ENCODE results near the gene PLK5.
"Not testable (repeated sequence)": the region's sequence is repeated elsewhere in the genome, so short reads cannot be mapped to it uniquely, and the experiment has no call there.

PLK5 gene

DNA sequence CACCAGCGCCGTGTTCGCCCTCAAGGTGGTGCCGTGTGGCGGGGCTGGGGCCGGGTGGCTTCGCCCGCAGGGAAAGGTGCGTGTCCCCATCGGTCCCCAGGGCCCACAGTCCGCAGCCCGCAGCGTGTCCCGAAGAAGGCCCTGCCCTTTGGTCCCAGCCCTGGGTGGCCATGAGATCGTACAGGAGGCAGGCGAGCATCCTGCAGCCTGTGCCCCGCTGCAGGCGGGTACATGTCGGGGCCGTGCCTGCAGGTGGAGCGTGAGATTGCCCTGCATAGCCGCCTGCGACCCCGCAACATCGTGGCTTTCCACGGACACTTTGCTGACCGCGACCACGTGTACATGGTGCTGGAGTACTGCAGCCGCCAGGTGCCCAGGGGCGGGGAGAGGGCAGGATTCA is 1.5 kb downstream of the PLK5 start:
- no peak for DNase-seq

DNA sequence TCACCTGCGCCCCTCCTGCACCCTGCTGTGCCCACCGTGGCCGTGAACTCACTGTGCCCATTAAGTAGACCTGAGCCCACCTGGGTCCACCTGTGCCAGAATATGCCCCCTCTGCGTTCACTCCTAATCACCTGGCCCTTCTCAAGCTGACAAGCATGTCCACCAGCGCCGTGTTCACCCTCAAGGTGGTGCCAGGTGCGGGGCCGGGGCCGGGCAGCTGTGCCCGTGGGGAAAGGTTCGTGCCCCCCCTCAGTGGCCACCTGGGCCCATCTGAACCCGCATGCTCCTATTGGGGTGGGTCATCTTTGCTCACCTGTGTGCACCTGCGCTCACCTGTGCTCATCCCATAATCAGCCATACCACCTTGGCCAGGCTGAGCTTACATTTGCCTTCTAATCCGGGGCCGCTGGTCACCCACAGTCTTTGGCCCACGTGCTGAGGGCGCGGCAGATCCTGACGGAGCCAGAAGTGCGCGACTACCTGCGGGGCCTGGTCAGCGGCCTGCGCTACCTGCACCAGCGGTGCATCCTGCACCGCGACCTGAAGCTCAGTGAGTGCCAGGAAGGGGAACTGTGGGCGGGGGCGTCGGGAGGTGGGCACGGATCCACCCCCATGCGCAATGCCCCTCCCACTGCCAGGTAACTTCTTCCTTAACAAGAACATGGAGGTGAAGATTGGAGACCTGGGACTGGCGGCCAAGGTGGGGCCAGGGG is 2.3 kb downstream of the PLK5 start:
- no peak for DNase-seq

DNA sequence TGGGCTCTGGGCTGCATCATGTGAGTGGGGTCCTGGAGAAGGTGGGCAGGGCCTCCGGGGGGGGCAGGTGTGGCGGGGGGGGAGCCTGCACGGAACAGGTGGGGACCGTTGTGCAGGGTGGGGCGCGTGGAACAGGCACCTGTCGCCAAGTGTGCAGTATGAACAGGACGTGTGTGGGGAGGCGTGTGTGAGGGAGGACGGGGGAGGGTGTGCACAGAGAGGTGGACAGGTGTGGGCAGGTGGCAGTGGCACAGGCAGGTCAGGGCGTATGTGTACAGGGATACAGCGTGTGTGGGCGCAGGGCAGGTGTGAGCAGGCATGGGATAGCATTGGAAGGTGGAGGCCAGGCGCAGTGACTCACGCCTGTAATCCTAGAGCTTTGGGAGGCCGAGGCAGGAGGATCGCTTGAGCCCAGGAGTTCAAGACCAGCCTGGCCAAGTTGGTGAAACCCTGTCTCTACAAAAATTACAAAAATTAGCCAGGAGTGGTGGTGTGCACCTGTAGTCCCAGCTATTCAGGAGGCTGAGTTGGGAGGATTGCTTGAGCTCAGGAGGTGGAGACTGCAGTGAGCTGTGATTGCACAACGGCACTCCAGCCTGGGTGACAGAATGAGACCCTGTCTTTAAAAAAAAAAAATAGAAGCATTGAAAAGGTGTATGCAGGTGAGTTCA is 3.2 kb downstream of the PLK5 start:
- no peak for DNase-seq

DNA sequence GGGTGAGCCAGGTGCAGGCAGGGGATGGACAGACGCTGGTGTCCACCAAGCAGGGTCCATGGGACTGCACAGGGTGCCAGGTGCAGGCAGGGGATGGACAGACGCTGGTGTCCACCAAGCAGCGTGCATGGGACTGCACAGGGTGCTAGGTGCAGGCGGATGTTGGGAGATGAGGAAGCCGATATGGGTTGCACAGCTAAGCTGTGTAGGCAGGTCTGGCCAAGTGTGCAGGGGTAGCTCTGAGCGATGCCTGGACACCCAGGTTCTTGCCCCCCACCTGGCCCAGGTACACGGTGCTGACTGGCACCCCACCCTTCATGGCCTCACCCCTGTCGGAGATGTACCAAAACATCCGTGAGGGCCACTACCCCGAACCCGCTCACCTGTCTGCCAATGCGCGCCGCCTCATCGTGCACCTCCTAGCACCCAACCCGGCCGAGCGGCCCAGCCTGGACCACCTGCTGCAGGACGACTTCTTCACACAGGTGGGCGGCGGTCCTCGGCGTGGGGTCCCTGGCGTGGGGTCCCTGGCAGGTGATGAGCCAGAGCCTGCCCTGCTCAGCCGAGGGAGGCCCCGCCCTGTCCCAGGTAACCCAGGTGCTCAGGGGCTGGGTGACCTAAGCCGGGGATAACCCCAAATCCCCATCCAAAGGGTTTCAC is 3.9 kb downstream of the PLK5 start:
- no peak for DNase-seq

DNA sequence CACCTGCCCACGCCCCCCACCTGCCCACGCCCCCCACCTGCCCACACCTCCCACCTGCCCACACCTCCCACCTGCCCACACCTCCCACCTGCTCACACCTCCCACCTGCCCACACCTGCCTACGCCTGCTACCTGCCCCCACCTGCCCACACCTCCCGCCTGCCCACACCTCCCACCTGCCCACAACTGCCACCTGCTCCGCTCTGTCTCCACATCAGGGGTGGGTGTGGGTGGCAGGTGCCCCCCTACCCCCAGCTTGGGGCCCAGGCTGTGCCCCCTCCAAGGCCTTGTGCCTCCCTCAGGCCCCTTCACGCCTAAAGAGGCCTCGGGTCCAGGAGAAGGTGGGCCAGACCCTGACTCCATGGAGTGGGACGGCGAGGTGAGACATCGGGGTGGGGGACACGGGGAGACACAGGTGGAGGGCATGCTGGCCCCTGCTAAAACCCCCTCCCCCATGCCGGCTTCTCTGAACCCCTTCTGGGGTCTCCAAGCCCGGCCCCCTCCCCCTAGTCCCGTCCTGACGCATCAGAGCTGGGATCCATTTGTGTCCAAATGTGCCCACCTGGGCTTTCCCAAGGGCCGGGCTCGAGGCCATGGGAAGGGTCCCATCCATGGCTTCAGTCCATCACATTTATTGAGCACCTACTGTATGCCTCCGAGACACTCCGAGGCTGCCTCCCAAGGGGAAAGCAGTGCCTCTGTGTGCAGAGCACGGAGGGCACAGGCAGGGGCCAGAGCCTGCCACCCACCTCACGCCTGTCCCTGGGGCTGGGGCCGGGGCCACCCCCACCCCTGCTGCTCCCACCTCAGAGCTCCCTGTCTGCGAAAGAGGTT is 4.9 kb downstream of the PLK5 start:
- no peak for DNase-seq

DNA sequence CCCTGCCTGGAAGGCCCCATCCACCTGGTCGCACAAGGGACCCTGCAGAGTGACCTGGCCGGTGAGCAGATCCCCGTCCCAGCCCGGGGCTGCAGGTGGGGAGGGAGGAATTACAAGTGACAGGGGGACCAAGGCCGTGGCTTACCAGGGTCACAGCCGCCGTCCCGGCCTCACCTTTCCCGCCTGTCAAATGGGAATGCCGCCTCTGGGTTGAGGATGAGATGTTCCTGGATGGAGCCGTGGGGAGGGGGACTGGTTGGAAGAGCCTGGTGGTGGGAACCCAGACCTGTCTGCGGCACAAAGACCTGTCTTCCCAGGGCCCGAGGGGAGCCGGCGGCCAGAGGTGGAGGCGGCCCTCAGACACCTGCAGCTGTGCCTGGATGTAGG is 5.5 kb downstream of the PLK5 start:
- no peak for DNase-seq

DNA sequence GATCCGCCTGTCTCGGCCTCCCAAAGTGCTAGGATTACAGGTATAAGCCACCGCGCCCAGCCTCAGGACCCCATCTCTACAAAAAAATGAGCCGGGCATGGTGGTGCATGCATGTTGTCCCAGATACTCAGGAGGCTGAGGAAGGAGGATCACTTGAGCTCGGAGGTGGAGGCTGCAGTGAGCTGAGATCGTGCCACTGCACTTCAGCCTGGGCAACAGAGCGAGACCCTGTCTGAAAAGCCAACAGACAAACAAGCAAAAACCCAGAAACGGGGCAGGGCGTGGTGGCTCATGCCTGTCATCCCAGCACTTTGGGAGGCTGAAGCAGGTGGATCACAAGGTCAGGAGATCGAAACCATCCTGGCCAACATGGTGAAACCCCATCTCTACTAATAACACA is 7.0 kb downstream of the PLK5 start:
- not testable (repeated sequence) for DNase-seq

DNA sequence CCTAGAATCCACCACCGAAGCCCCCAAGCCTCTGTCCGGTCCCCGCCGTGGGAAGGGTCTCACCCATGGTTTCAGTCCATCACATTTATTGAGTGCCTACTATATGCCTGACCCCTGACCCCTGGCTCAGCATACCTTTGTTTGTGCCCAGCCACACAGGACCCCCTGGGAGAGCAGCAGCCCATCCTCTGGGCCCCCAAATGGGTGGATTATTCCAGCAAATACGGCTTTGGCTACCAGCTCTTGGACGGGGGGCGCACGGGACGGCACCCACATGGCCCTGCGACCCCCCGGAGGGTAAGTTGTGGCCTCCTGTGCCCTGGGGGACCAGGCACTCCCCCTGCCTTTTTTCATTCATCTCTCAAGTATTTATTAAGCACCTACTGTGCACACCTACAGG is 7.7 kb downstream of the PLK5 start:
- no peak for DNase-seq

DNA sequence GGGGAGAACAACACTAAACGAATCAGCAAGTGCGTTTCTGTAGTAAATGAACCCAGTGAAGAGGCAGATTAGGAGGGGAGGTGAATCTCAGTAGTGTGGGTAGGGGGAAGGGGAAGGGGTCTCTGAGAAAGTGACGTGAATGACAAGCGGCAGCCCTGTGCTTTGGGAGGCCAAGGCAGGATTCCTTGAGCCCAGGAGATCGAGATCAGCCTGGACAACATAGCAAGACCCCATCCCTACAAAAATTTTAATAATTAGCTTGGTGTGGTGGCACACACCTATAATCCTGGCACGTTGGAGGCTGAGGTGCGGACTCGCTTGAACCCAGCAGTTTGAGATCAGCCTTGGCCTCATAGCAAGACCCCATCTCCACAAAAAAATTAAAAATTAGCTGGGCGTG is 8.1 kb downstream of the PLK5 start:
- no peak for DNase-seq

DNA sequence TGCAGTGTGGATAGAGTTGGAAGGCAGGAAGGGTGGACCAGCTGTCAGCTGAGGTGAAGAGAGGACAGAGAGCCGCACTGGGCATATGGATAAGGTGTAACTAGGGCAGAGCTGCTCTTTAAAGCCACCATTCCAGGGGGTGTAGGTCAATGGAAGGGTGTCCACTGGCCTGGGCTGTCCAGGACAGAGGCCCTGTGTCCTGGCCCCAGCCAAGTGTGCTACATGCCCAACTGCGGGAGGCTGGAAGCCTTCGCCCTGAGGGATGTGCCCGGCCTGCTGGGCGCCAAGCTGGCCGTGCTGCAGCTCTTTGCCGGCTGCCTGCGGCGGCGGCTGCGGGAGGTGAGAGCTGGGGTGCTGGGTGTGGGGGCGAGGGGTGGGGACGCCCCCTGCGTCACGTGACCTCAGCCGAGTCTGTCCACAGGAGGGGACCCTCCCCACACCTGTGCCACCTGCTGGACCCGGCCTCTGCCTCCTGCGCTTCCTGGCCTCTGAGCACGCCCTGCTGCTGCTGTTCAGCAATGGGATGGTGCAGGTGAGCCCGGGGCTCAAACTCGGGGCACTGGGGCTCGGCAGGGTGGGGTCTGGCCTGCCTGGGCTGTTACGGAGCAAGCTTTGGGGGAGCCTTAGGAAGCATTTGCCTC is 9.8 kb downstream of the PLK5 start:
- no peak for DNase-seq

DNA sequence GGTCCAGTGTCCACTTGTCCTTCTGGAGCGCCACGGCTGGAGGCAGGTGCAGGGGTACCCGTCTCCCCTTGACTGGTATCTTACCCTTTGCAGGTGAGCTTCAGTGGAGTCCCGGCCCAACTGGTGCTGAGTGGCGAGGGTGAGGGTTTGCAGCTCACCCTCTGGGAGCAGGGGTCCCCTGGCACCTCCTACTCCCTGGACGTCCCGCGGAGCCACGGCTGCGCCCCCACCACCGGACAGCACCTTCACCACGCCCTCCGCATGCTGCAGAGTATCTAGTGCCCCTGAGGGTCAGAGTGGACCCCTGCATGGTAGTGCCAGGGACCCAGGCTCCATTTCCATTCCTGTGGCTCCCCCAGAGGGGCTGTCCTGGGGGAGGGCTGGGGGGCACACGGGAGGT is 11.1 kb downstream of the PLK5 start:
- no peak for DNase-seq

DNA sequence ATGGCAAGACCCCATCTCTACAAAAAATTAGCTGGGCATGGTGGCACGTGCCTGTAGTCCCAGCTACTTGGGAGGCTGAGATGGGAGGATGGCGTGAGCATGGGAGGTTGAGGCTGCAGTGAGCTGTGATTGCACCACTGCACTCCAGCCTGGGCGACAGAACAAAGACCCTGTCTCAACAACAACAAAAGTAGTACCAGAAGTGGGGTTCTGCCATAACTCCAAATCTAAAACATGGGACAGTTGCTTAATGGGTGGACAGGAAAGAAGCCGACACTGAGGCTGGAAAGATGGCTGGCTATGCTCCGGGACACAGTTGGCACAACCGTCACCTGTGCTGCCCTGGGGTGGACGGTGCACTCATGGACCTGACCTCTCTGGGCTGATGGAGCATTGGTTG is 11.8 kb downstream of the PLK5 start:
- DNase-seq: not testable (repeated sequence)

DNA sequence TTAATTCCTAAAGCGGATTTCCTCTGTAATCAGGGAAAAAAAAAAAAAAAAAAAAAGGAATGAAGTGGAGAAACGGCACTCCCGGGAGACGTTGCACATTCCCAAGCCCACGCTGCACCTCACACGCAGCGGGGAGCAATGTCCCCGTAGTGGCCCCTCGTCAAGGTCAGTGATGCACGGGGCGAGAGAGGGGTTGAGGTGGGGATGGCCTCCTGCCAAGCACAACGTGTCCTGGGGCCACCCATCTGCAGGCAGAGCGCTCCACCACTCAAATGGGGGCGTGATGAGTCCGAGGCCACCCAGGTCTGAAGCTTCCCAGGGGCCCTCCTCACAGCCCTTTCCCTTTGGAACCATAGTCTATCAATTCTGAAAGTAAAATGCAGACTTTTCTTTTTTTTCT is 15.1 kb downstream of the PLK5 start:
- DNase-seq: no peak

DNA sequence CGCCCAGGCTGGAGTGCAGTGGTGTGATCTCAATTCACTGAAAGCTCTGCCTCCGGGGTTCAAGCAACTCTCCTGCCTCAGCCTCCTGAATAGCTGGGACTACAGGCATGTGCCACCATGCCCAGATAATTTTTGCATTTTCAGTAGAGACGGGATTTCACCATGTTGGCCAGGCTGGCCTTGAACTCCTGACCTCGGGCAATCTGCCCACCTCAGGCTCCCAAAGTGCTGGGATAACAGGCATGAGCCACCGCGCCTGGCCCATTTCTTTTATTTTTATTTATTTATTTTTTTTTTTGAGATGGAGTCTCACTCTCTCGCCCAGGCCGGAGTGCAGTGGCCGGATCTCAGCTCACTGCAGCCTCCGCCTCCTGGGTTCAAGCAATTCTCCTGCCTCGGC is 15.9 kb downstream of the PLK5 start:
- DNase-seq: not testable (repeated sequence)

DNA sequence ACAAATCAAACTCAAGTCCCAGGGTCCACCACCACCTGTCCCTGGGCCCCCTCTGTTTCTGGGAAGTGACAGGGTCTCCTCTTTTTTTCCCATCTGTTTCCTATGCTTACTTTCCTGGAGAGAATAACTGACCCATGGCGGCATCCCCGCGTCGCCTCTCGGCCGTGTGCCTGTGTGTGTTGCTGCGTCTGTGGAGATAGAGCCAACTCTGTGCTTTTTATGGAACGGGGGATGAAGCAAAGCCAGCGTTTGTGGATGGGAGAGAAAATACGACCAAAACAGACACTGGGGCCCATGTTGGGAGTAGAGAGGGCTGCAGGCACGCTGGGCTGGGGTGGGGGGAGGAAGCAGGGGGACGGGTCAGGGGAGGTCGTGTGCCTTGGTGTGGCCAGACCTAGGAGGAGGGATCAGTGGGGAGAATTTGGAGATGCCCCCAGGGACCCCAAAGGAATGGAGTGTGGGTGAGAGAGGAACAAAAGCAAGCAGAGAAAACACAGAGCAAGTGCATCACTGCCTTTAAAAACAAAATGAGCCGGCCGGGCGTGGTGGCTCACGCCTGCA is 16.6 kb downstream of the PLK5 start:
- no peak for DNase-seq

DNA sequence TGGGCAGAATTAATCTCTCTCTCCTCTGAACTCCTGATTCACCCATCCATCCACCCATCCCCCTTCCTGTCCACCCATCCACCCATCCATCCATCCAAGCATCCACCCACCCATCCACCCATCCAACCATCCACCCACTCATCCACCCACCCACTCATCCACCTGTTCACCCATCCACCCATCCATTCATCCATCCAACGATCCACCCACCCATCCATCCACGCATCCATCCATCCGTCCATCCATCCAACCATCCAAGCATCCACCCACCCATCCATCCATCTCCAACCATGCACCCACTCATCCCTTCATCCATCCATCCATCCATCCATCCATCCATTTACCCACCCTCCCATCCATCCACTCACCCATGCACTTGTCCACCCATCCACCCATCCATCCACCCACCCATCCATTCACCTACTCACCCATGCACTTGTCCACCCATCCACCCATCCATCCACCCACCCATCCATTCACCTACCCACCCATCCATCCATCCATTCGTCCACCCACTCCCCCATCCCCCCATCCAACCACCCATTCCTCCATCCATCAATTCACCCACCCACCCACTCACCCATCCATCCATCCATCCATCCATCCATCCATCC is 25.6 kb downstream of the PLK5 start:
- DNase-seq: no peak

DNA sequence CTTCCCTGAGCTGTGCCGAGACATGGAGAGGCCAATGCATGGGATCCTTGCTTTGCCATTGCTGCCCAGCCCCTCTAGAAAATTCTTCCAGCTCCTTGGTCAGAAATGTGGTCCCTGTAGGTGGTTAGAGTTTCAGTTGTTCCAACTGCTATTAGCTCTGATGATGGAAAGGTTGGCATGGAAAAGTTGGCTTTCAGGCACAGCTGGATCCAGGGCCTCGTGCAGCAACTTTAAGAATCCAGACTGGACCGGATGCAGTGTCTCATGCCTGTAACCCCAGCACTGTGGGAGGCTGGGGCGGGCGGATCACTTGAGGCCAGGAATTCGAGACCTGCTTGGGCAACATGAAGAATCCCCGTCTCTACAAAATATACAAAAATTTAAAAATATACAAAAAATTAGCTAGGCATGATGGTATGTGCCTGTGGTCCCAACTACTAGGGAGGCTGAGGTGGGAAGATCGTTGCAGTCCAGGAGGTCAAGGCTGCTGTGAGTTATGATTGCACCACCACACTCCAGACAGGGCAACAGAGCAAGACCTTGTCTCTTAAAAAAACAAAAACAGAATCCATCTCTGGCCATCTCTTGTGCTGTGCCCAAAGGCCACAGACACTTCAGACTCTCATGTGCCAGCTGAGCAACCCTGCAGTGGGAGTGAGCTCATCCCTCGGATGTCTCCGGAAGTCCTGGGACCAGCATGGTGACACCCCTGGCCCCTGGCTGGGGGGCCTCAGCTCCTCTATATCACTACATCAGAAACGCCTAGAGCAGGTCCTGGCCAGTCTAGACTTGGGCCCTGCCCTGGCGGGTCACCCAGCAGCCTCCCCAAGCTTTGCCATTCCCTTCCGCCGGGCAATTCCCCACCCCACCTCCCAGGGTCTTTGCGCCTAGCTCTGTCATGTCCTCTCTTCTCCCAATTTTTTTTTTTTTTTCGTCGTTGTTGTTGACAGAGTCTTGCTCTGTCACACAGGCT is 27.5 kb downstream of the PLK5 start:
- no peak for DNase-seq

DNA sequence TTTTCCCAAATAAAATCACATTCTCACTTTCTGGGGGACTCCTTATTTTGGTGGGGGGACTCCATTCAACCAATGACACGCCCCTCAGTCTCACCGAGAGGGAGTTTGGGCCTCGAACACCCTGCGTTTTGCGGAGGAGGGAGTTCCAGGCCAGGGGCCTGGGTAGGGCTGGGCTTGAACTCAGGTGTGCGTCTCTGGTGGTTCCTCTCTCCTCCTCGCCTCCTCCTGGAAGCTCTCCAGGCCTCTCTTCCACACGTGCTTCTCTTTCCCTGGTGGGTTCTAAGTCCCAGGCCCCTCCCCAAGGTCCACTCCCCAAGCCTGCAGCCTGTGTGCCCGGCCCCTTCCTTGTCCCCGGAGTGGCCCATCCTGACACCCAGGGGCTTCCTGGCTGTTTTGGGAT is 29.5 kb downstream of the PLK5 start:
- DNase-seq: no peak

DNA sequence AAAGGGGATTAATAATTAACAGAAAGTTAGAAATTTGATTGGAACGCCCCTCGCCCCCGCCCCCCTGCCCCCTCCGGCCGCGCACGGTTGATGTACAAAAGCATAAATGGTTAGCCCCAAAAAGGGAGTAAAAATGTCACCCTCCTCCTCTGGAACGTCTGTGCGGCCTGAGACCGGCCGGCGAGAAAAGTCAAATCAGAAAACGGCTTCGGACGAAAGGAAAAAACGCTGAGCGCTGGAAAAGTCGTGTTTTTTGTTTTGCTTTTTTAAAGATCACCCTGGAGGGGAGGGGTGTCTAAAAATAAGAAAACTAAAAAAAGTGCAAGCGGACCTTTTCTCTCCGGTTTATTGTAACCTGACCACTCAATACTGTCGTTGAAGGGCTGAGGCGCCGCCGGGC is 31.1 kb downstream of the PLK5 start:
- DNase-seq: no peak
